HepG2 (cell line): Measurements from ENCODE around the gene YTHDF1. TPM values are rescaled to one million over a fixed set of nuclear protein-coding genes. Genes with fewer than 3 reads are reported as not detected.
"Not testable (repeated sequence)": the region's sequence is repeated elsewhere in the genome, so short reads cannot be mapped to it uniquely, and the experiment has no call there.

Source experiments
- ATAC-seq: fragments of 200-7000 bp; cut with Tn5 transposase; 3 replicates; pipeline ENCODE4 v1.9.1; 2020; ENCODE audit warnings: mild to moderate bottlenecking, moderate library complexity
- BruUV-seq: library from RNA; stranded (reverse); fragments of 400-500 nt; replicated peaks from 2 replicates; lab custom pipeline; 2021; lab: Mats Ljungman, UMichigan
- CTCF ChIA-PET: fragments of 300-600 bp; formaldehyde crosslinking; extraction: SDS; loops from one replicate; lab custom pipeline; 2021; ENCODE audit warnings: low total read pairs, inconsistent platforms, low intra/inter-chr PET ratio; lab: Yijun Ruan, JAX
- POLR2A ChIA-PET: fragments of 350-600 bp; sonication (Branson Sonifier 250); formaldehyde crosslinking; loops from one replicate; lab custom pipeline; 2020; ENCODE audit warnings: antibody characterized with exemption, inconsistent platforms; lab: Yijun Ruan, JAX
- DNase-seq: peaks from one replicate; pipeline ENCODE4 v3.0.0-alpha.2; 2015; ENCODE audit warnings: low spot score
- FAIRE-seq: peaks from 3 replicates; lab custom pipeline; 2011; peaks lifted over from hg19 to GRCh38; lab: Jason Lieb, UNC
- H2AFZ ChIP-seq: one replicate; pipeline ENCODE4 v1.6.1; 2011; ENCODE audit warnings: low read length, inconsistent platforms
- H3K27ac ChIP-seq: fragments of 300-600 bp; 3 replicates; pipeline ENCODE4 v1.8.0; 2011; ENCODE audit warnings: mixed run types, mild to moderate bottlenecking, mixed read lengths, low read length, inconsistent platforms; ENCODE audit not compliant: insufficient read depth; ENCODE audit errors: extremely low read length
- H3K27me3 ChIP-seq, 2 experiments: fragments of 200-600 bp in 1 of 2; 2 replicates in 1 of 2; 3 replicates in 1 of 2; pipeline versions ENCODE4 v1.6.0 to v1.8.0; 2011; ENCODE audit warnings: low read length in 2 of 2, mild to moderate bottlenecking in 2 of 2, moderate library complexity in 2 of 2, inconsistent platforms in 1 of 2; ENCODE audit not compliant: insufficient read depth in 2 of 2, control insufficient read depth in 1 of 2
- H3K36me3 ChIP-seq, 2 experiments: fragments of 200-600 bp in 1 of 2; replicated peaks in 1 of 2; 2 replicates in 1 of 2; 3 replicates in 1 of 2; pipeline versions ENCODE4 v1.5.1 to v1.8.0; 2011; ENCODE audit warnings: low read length in 2 of 2, inconsistent platforms in 1 of 2; ENCODE audit not compliant: insufficient read depth in 2 of 2, control insufficient read depth in 1 of 2
- H3K4me1 ChIP-seq: 2 replicates; pipeline ENCODE4 v1.5.1; 2012; ENCODE audit warnings: low read length, inconsistent platforms; ENCODE audit not compliant: insufficient read depth
- H3K4me2 ChIP-seq: 2 replicates; pipeline ENCODE4 v1.6.0; 2011; ENCODE audit warnings: low read depth, low read length, inconsistent platforms
- H3K4me3 ChIP-seq, 3 experiments: fragments of 200-600 bp in 1 of 3; sonication (generic), shearing (Covaris generic) in 1 of 3; replicated peaks in 1 of 3; 2 replicates each; pipeline ENCODE4 v1.5.1; 2011 to 2016; ENCODE audit warnings: low read length in 3 of 3, inconsistent platforms in 2 of 3, low read depth in 2 of 3, mild to moderate bottlenecking in 2 of 3, control low read depth in 1 of 3, mixed read lengths in 1 of 3; ENCODE audit not compliant: insufficient read depth in 1 of 3
- H3K79me2 ChIP-seq: one replicate; pipeline ENCODE4 v1.6.1; 2011; ENCODE audit warnings: low read length, inconsistent platforms; ENCODE audit not compliant: insufficient read depth
- H3K9ac ChIP-seq: 2 replicates; pipeline ENCODE4 v1.6.0; 2011; ENCODE audit warnings: mild to moderate bottlenecking, low read depth, low read length, inconsistent platforms; ENCODE audit not compliant: insufficient read depth
- H3K9me3 ChIP-seq: 2 replicates; pipeline ENCODE4 v1.5.1; 2012; ENCODE audit warnings: mild to moderate bottlenecking, low read length
- H4K20me1 ChIP-seq: 2 replicates; pipeline ENCODE4 v1.6.0; 2011; ENCODE audit warnings: inconsistent platforms, mild to moderate bottlenecking, low read length, moderate library complexity; ENCODE audit not compliant: insufficient read depth
- SP140L ChIP-seq: sonication (generic); formaldehyde crosslinking; IDR thresholded peaks from 2 replicates; pipeline ENCODE4 v1.4.0; 2020; ENCODE audit warnings: missing genetic modification reagents, borderline replicate concordance
- TBX3 ChIP-seq: fragments of 450-650 bp; IDR thresholded peaks from 2 replicates; pipeline ENCODE4 v1.6.1; 2017; ENCODE audit warnings: antibody characterized with exemption, mild to moderate bottlenecking, inconsistent platforms, borderline replicate concordance
- ZNF180 ChIP-seq: sonication (generic); formaldehyde crosslinking; IDR thresholded peaks from 2 replicates; pipeline ENCODE4 v1.4.0; 2020; ENCODE audit warnings: low read depth, missing genetic modification reagents, borderline replicate concordance
- ZNF468 ChIP-seq: sonication (generic); formaldehyde crosslinking; IDR thresholded peaks from 2 replicates; pipeline ENCODE4 v1.8.0; 2022; ENCODE audit warnings: mild to moderate bottlenecking, moderate library complexity, missing genetic modification reagents
- ZNF577 ChIP-seq: sonication (generic); formaldehyde crosslinking; IDR thresholded peaks from 2 replicates; pipeline ENCODE4 v1.4.0; 2020; ENCODE audit warnings: mild to moderate bottlenecking, low read depth, missing genetic modification reagents, borderline replicate concordance
- WGBS: methylation state at CpG from one replicate; pipeline ENCODE4 v1.1.6; 2017; ENCODE audit warnings: low lambda C conversion rate; 5-methylcytosine and 5-hydroxymethylcytosine counted together
- in situ Hi-C: cut with HindIII; loops from 2 replicates; pipeline ENCODE4 v1.10.0; 2017; ENCODE audit warnings: low pct_unique_long_range_greater_than_20kb; ENCODE audit not compliant: extremely low pct_ligation_motif_present
- intact Hi-C: fragments of 100-400 bp; cut with micrococcal nuclease; formaldehyde crosslinking; loops from one replicate; pipeline ENCODE4 v1.10.0; 2022; ENCODE audit not compliant: unreplicated experiment
- polyA plus RNA-seq, 8 experiments: library from polyadenylated mRNA; depleted of rRNA in 3 of 8; stranded (reverse) in 7 of 8; unstranded in 1 of 8; fragments of >200 nt; fragmentation: Illumina TruSeq in 4 of 8; extraction: Trizol in 4 of 8; gene quantifications; 2 replicates each; pipeline versions ENCODE4 v1.2.1 to v1.2.3, GENCODE V29; 2011 to 2016; ENCODE audit warnings: low read depth in 4 of 8, missing spikeins in 1 of 8, mixed read lengths in 1 of 8; ENCODE audit not compliant: insufficient read depth in 1 of 8
- total RNA-seq, 5 experiments: library from RNA; depleted of rRNA; stranded (reverse); fragments of >200 nt; fragmentation: Illumina TruSeq; extraction: Trizol; gene quantifications; 2 replicates each; pipeline ENCODE4 v1.2.3, GENCODE V29; 2016; ENCODE audit warnings: low read depth in 1 of 5
- TF ChIP-seq, protein P1 (sequence below): sonication (generic); formaldehyde crosslinking; IDR thresholded peaks from one replicate; pipeline ENCODE4 v1.5.1; 2020; ENCODE audit warnings: mild to moderate bottlenecking, missing genetic modification reagents; ENCODE audit errors: not compliant biosample characterization
- TF ChIP-seq, protein P2 (sequence below): sonication (generic); formaldehyde crosslinking; IDR thresholded peaks from 2 replicates; pipeline ENCODE4 v1.5.0; 2020; ENCODE audit warnings: mild to moderate bottlenecking, missing genetic modification reagents, borderline replicate concordance
- TF ChIP-seq, protein P3 (sequence below): sonication (generic); formaldehyde crosslinking; IDR thresholded peaks from 2 replicates; pipeline ENCODE4 v1.4.0; 2020; ENCODE audit warnings: mild to moderate bottlenecking, missing genetic modification reagents

Gene YTHDF1
- total and polyA plus RNA-seq, 2 of the 13 experiments (the other 11 are each of a cell fraction or from before 2014, with no cell fraction given), result 34.5 to 37.7 TPM

DNA sequence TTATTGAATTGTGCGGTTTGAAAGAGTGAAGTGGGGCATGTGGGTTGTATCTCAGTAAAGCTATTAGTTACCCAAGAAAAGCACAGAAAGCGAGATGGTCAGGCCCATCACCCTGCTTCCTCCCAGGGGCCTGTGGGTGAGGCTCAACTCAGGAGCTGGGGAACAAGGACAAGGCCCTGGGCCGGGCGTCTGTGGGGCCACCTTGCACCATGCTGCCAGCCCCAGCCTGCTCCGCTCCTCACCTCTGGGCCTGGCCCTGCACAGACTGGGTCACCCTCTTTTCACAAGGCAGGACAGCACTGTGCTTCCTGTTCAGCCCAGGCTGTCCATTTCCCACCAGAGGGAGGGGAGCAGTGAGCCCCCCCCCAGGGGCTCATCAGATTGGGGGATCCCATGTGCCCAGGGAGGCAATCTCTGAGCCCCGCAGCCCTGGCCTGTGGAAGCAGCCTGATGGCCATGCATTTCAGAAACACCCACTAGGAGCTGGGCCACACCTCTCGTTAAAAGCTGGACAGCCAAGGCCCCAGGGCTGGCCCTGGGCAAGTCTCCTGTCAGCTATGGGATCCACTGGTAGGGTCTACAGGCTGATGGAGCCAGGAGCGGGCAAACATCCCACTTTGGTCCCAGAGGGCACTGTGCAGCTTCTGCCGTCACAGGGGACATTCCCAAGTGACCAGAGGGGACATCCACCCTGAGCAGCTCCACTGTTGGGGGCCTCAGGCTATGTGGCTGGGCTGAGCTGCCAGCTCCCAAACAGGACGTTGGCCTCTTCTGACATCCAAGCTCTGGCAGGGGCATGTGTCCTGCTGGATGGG is 55.9 kb downstream of the YTHDF1 start (continued):
- TF ChIP-seq, protein P1, sequence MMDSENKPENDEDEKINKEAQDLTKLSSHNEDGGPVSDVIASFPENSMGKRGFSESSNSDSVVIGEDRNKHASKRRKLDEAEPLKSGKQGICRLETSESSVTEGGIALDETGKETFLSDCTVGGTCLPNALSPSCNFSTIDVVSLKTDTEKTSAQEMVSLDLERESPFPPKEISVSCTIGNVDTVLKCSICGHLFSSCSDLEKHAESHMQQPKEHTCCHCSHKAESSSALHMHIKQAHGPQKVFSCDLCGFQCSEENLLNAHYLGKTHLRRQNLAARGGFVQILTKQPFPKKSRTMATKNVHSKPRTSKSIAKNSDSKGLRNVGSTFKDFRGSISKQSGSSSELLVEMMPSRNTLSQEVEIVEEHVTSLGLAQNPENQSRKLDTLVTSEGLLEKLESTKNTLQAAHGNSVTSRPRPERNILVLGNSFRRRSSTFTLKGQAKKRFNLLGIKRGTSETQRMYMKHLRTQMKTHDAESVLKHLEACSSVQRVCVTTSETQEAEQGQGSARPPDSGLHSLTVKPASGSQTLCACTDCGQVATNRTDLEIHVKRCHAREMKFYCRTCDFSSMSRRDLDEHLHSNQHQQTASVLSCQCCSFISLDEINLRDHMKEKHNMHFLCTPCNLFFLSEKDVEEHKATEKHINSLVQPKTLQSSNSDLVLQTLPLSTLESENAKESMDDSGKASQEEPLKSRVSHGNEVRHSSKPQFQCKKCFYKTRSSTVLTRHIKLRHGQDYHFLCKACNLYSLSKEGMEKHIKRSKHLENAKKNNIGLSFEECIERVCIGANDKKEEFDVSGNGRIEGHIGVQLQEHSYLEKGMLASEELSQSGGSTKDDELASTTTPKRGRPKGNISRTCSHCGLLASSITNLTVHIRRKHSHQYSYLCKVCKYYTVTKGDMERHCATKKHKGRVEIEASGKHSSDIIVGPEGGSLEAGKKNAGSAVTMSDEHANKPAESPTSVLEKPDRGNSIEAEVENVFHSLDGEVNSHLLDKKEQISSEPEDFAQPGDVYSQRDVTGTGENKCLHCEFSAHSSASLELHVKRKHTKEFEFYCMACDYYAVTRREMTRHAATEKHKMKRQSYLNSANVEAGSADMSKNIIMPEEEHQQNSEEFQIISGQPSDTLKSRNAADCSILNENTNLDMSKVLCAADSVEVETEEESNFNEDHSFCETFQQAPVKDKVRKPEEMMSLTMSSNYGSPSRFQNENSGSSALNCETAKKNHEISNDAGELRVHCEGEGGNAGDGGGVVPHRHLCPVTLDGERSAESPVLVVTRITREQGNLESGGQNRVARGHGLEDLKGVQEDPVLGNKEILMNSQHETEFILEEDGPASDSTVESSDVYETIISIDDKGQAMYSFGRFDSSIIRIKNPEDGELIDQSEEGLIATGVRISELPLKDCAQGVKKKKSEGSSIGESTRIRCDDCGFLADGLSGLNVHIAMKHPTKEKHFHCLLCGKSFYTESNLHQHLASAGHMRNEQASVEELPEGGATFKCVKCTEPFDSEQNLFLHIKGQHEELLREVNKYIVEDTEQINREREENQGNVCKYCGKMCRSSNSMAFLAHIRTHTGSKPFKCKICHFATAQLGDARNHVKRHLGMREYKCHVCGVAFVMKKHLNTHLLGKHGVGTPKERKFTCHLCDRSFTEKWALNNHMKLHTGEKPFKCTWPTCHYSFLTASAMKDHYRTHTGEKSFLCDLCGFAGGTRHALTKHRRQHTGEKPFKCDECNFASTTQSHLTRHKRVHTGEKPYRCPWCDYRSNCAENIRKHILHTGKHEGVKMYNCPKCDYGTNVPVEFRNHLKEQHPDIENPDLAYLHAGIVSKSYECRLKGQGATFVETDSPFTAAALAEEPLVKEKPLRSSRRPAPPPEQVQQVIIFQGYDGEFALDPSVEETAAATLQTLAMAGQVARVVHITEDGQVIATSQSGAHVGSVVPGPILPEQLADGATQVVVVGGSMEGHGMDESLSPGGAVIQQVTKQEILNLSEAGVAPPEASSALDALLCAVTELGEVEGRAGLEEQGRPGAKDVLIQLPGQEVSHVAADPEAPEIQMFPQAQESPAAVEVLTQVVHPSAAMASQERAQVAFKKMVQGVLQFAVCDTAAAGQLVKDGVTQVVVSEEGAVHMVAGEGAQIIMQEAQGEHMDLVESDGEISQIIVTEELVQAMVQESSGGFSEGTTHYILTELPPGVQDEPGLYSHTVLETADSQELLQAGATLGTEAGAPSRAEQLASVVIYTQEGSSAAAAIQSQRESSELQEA, result no peak
- TF ChIP-seq SP140L (CRISPR knock-in tag), result no peak
- no peak for TF ChIP-seq ZNF468 (CRISPR knock-in tag)
- TF ChIP-seq ZNF577 (CRISPR knock-in tag), result no peak
- TF ChIP-seq, protein P2, sequence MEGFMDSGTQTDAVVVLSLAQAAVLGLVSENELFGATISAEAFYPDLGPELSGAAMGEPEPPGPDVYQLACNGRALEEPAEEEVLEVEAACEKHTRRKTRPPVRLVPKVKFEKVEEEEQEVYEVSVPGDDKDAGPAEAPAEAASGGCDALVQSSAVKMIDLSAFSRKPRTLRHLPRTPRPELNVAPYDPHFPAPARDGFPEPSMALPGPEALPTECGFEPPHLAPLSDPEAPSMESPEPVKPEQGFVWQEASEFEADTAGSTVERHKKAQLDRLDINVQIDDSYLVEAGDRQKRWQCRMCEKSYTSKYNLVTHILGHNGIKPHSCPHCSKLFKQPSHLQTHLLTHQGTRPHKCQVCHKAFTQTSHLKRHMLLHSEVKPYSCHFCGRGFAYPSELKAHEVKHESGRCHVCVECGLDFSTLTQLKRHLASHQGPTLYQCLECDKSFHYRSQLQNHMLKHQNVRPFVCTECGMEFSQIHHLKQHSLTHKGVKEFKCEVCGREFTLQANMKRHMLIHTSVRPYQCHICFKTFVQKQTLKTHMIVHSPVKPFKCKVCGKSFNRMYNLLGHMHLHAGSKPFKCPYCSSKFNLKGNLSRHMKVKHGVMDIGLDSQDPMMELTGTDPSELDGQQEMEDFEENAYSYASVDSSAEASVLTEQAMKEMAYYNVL (CRISPR knock-in tag), result no peak
- no peak for TF ChIP-seq ZNF180 (CRISPR knock-in tag)
- TF ChIP-seq, protein P3, sequence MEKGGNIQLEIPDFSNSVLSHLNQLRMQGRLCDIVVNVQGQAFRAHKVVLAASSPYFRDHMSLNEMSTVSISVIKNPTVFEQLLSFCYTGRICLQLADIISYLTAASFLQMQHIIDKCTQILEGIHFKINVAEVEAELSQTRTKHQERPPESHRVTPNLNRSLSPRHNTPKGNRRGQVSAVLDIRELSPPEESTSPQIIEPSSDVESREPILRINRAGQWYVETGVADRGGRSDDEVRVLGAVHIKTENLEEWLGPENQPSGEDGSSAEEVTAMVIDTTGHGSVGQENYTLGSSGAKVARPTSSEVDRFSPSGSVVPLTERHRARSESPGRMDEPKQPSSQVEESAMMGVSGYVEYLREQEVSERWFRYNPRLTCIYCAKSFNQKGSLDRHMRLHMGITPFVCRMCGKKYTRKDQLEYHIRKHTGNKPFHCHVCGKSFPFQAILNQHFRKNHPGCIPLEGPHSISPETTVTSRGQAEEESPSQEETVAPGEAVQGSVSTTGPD (CRISPR knock-in tag), result no peak
- TF ChIP-seq TBX3, result no peak
- TF ChIP-seq, all 625 proteins: peak for 0

DNA sequence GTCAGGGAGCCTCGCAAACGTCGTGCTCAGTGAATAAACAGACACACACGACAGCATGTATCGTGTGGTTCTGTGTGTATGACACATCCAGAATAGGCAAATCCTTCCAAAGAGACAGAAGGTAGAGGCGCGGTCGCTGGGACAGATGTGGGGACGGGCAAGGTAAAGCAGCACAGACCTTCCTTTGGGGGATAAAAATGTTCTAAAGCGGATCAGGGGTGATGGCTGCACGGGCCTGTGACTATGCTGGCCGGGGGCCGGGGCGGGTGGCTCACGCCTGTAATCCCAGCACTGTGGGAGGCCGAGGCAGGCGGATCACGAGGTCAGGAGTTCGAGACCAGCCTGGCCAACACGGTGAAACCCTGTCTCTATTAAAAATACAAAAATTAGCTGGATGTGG is 56.7 kb downstream of the YTHDF1 start:
- H3K79me2 ChIP-seq, H3K9ac ChIP-seq, BruUV-seq, H2AFZ ChIP-seq, H3K27ac ChIP-seq, DNase-seq, FAIRE-seq, ATAC-seq, H3K9me3 ChIP-seq, POLR2A ChIA-PET, in situ Hi-C loops, H3K4me2 ChIP-seq, H3K4me1 ChIP-seq, H3K4me3 ChIP-seq, intact Hi-C loops, CTCF ChIA-PET, H3K36me3 ChIP-seq: not testable (repeated sequence)
- WGBS, result 22% methylated on average over 20 of the region's 20 CpGs
- H4K20me1 ChIP-seq, result peaks cover 10% of the 10 kb centered on the region; the same call in 1 of the 2 replicates
- H3K27me3 ChIP-seq, result peaks cover 40 to 88% of the 10 kb centered on the region in 2 experiments
